Measurements from ENCODE around the gene EML6. TPM values are rescaled to one million over a fixed set of nuclear protein-coding genes. Genes with fewer than 3 reads are reported as not detected.

Gene EML6
- total and polyA plus RNA-seq, 2 of the 13 experiments (the other 11 are each of a cell fraction or from before 2014, with no cell fraction given) = 17.2 to 32.4 TPM

- TF ChIP-seq CTCF (CRISPR knock-in tag; IDR thresholded peaks at IDR 0.05) = peak; percentile 92
- TF ChIP-seq MED1 (CRISPR knock-in tag; IDR thresholded peaks at IDR 0.05) = 0 out of 2 replicates have a peak, but pooled peaks have one; percentile 9
- no peak for TF ChIP-seq PAX8 (CRISPR knock-in tag; IDR thresholded peaks at IDR 0.05; ENCODE audit: borderline replicate concordance)
- TF ChIP-seq ATF4 (CRISPR knock-in tag; IDR thresholded peaks at IDR 0.05) = peak in 1 of 2 experiments; percentile 12; a peak in 1 of 4 replicates
- 0 out of 2 replicates have a peak, but pooled peaks have one; percentile 8 for TF ChIP-seq ZSCAN9 (CRISPR knock-in tag; IDR thresholded peaks at IDR 0.05; ENCODE audit: borderline replicate concordance)
- no peak for TF ChIP-seq PREB (CRISPR knock-in tag; IDR thresholded peaks at IDR 0.05)
- no peak for TF ChIP-seq ELF1 (CRISPR knock-in tag; IDR thresholded peaks at IDR 0.05)
- no peak for TF ChIP-seq KLF13 (CRISPR knock-in tag; IDR thresholded peaks at IDR 0.05)
- no peak for TF ChIP-seq BRCA1 (CRISPR knock-in tag; IDR thresholded peaks at IDR 0.05)
- peak; percentile 15; the same call in 1 of the 2 replicates for TF ChIP-seq ZNF264 (CRISPR knock-in tag; IDR thresholded peaks at IDR 0.05)
- TF ChIP-seq MXI1 (IDR thresholded peaks at IDR 0.05; ENCODE audit: borderline replicate concordance, low read depth, low read length) = peak; percentile 54; the same call in 1 of the 3 replicates
- peak; percentile 66; the same call in 1 of the 2 replicates for TF ChIP-seq PPARG (CRISPR knock-in tag; conservative IDR thresholded peaks at IDR 0.05)
- TF ChIP-seq ZNF335 (CRISPR knock-in tag; IDR thresholded peaks at IDR 0.05) = 0 out of 2 replicates have a peak, but pooled peaks have one; percentile 51
- TF ChIP-seq ZKSCAN8 (CRISPR knock-in tag; IDR thresholded peaks at IDR 0.05; ENCODE audit: borderline replicate concordance) = peak; percentile 71; the same call in 1 of the 2 replicates
- peak; percentile 84 for TF ChIP-seq HOMEZ (CRISPR knock-in tag; IDR thresholded peaks at IDR 0.05; ENCODE audit: low read depth)
- TF ChIP-seq ZNF576 (CRISPR knock-in tag; IDR thresholded peaks at IDR 0.05) = no peak
- TF ChIP-seq SOX13 (IDR thresholded peaks at IDR 0.05) = no peak
- peak in 1 of 2 experiments; percentile 51; a peak in 1 of 4 replicates for TF ChIP-seq SOX13 (CRISPR knock-in tag; conservative IDR thresholded peaks at IDR 0.05 in 1 of 2, IDR thresholded peaks at IDR 0.05 in 1 of 2)
- peak; percentile 87 for TF ChIP-seq ZNF121 (CRISPR knock-in tag; IDR thresholded peaks at IDR 0.05)
- TF ChIP-seq MYPOP (CRISPR knock-in tag; IDR thresholded peaks at IDR 0.05) = no peak
- TF ChIP-seq ZSCAN29 (CRISPR knock-in tag; conservative IDR thresholded peaks at IDR 0.05) = no peak
- TF ChIP-seq RAD21 (CRISPR knock-in tag; IDR thresholded peaks at IDR 0.05) = peak; percentile 86
- TF ChIP-seq RCOR2 (CRISPR knock-in tag; IDR thresholded peaks at IDR 0.05) = peak; percentile 55; the same call in 1 of the 2 replicates
Observed at GRCh38 chr2:55014962-55015939, 291.8 kb downstream of the EML6 start (continued).
